GM21390 (cell line): ENCODE data around the gene PAFAH1B2.

ENCODE experiments used
- ATAC-seq: cut with Tn5 transposase; IDR thresholded peaks from one replicate; pipeline ENCODE4 v1.9.1; 2021; ENCODE audit not compliant: unreplicated experiment

Gene PAFAH1B2

GRCh38 chr11:117220568-117220967 lies 76.5 kb downstream of the PAFAH1B2 start:
- ATAC-seq, result no peak

DNA sequence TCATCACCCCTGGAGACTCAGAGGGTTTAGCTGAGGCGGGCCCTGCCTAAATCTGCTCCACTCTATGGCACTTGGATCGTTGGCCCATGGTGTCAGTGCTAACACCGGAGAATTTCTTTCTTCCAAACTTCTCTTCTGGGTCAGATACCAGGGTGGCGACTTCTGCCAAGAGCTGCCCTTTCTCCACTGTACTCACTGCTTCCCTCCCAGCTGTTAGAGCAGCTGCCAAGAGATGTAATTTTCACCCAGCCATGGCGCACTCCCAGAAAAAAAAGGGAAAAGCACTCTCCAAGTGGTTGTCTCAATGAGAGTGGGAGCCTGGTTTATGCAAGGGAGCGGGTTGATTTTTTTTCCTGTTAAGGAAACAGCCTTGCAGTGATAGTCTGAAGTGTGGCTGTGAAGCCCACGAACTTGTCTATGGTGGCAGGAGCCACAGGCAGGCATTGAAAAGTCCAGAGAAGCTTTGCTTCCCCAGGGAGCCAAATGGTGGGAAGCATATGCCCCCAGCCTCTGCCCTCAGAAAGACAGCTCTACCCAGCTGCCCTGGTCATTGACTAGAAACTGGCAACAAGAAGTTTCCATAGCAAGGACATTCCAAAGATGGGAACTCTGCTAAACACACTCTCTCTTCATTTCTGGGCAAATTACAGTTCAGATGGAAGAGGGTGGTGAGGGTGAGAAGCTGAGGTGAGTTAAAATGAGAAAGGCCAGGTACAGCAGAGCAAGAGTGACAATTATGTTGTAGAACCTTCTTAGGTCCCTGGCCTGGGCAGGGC lies 77.1 kb downstream of the PAFAH1B2 start:
- no peak for ATAC-seq

- ATAC-seq, result no peak
Measured at GRCh38 chr11:117221775-117222517, 77.9 kb downstream of the PAFAH1B2 start.

GRCh38 chr11:117222991-117223740 lies 79.1 kb downstream of the PAFAH1B2 start:
- no peak for ATAC-seq

DNA sequence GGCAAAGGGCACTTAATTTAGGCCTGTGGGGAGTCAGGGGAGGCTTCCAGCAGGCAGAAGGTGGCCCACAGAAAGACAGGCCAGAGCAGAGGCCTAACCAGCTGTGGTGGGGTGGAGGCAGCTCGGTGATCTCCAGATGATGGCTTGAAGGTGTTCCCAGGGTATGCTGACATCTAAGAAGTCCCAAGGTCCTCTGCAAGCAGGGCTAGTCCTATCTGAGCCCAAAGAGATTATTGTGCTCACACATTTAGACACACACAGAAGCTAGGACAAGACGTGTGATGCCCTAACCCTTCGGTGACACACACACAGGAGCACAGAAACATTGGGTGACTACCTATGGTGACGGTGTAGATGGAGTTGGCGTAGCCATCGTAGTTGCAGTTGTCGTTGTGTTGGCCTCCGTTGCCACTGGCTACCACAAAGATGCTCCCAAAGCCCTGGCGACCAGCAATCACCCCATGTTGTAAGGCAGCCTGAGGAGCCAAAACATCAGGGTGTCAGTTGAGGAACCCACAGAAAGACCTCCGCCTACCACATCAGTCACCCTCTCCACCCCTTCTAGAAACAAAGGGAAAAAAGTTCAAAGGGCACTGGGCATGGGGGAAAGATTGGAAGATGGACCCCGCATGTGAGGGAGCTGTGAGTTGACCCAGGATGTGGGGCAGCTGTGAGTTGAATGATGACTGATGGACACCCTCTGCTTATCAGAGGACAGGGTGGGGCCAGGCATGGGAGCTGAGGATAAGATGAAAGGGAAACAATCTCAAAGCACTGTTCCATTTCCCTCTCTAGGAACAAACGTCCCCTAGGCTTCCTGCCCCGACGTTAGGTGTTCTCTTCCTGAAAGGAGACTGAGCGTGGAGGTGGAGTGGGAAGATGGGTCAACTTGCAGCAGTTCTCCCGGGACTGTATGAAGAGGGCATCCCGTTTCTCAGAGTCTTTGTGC lies 79.9 kb downstream of the PAFAH1B2 start:
- no peak for ATAC-seq

- ATAC-seq, result no peak
Measured at GRCh38 chr11:117225553-117226170, 81.6 kb downstream of the PAFAH1B2 start.
